Neural progenitor cell (in vitro differentiated cells): ENCODE measurements around the gene RNF41. TPM values are rescaled to one million over a fixed set of nuclear protein-coding genes. Genes with fewer than 3 reads are reported as not detected.

Source experiments
- DNase-seq: peaks from one replicate; pipeline ENCODE4 v3.0.0-alpha.2; 2016; ENCODE audit warnings: low spot score
- H2AFZ ChIP-seq: fragments of 200-600 bp; sonication (generic); replicated peaks from 2 replicates; pipeline ENCODE4 v1.6.1; 2016; ENCODE audit warnings: antibody characterized with exemption
- H3F3A ChIP-seq: fragments of 200-600 bp; sonication (generic); 2 replicates; pipeline ENCODE4 v1.6.1; 2016; ENCODE audit warnings: antibody characterized with exemption, low read depth
- H3K27ac ChIP-seq: fragments of 200-600 bp; sonication (generic); 2 replicates; pipeline ENCODE4 v1.5.1; 2016; ENCODE audit warnings: mild to moderate bottlenecking
- H3K27me3 ChIP-seq: fragments of 200-600 bp; sonication (generic); 2 replicates; pipeline ENCODE4 v1.6.1; 2016; ENCODE audit warnings: mild to moderate bottlenecking, moderate library complexity
- H3K36me3 ChIP-seq: fragments of 200-600 bp; sonication (generic); 2 replicates; pipeline ENCODE4 v1.5.1; 2016
- H3K4me1 ChIP-seq: fragments of 200-600 bp; sonication (generic); 2 replicates; pipeline ENCODE4 v1.6.1; 2016; ENCODE audit warnings: mixed run types
- H3K4me2 ChIP-seq: fragments of 200-600 bp; sonication (generic); 2 replicates; pipeline ENCODE4 v1.6.1; 2016
- H3K4me3 ChIP-seq: fragments of 200-600 bp; sonication (generic); 2 replicates; pipeline ENCODE4 v1.5.1; 2016
- H3K79me2 ChIP-seq: fragments of 200-600 bp; sonication (generic); 2 replicates; pipeline ENCODE4 v1.6.1; 2016; ENCODE audit warnings: low read depth
- H3K9ac ChIP-seq: fragments of 200-600 bp; sonication (generic); 2 replicates; pipeline ENCODE4 v1.6.1; 2016
- H3K9me3 ChIP-seq: fragments of 200-600 bp; sonication (generic); 2 replicates; pipeline ENCODE4 v1.5.1; 2016; ENCODE audit warnings: low read depth
- H4K20me1 ChIP-seq: fragments of 200-600 bp; sonication (generic); 2 replicates; pipeline ENCODE4 v1.6.1; 2016; ENCODE audit warnings: low read depth
- H3K27ac Mint-ChIP-seq: 3 replicates; pipeline ENCODE4 v1.8.0; 2021; ENCODE audit warnings: mixed read lengths
- H3K27me3 Mint-ChIP-seq: 2 replicates; pipeline ENCODE4 v1.8.0; 2022; ENCODE audit warnings: low read depth, mild to moderate bottlenecking, inconsistent platforms, moderate library complexity, mixed read lengths; ENCODE audit not compliant: insufficient read depth
- H3K36me3 Mint-ChIP-seq: 3 replicates; pipeline ENCODE4 v1.8.0; 2021; ENCODE audit warnings: mixed read lengths
- H3K4me1 Mint-ChIP-seq: 3 replicates; pipeline ENCODE4 v1.8.0; 2021; ENCODE audit warnings: mixed read lengths
- H3K4me3 Mint-ChIP-seq: 3 replicates; pipeline ENCODE4 v1.8.0; 2021; ENCODE audit warnings: mild to moderate bottlenecking, moderate library complexity, mixed read lengths
- H3K9me3 Mint-ChIP-seq: 3 replicates; pipeline ENCODE4 v1.8.0; 2020; ENCODE audit warnings: mixed read lengths
- EZH2 ChIP-seq: fragments of 200-600 bp; sonication (generic); IDR thresholded peaks from 2 replicates; pipeline ENCODE4 v1.6.1; 2017; ENCODE audit warnings: antibody characterized with exemption, mild to moderate bottlenecking, moderate library complexity
- EZH2phosphoT487 ChIP-seq: fragments of 200-600 bp; sonication (generic); IDR thresholded peaks from 2 replicates; pipeline ENCODE4 v1.6.1; 2017; ENCODE audit warnings: antibody characterized with exemption
- total RNA-seq: library from RNA; depleted of rRNA; stranded (reverse); fragments of >200 nt; gene quantifications from 2 replicates; pipeline ENCODE4 v1.2.3, GENCODE V29; 2015; ENCODE audit warnings: low replicate concordance
- TF ChIP-seq, protein P1 (sequence below): fragments of 200-600 bp; sonication (generic); IDR thresholded peaks from 2 replicates; pipeline ENCODE4 v1.5.1; 2017; ENCODE audit warnings: antibody characterized with exemption, mild to moderate bottlenecking

The RNF41 gene
- total RNA-seq, 1 donor from 2014 or later = 52.1 TPM

DNA sequence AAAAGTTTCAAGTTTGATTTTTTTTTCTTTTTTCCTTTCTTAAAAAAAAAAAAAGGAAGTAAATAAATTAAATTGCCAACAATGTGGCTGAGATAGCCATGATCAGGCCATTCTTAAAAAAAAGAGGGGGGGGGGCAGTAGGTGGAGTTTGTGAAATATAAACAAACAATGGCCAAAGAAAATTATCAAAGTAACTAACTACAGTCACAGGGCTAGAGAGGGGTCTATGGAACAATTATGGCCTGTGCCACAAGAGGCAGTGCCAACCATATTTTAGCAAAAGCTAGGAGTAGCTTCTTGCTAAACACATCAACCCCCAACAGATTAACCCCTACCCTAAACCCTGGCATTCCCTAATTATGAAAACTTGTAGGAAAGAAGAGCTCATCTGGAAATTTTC, 16.3 kb downstream of the RNF41 start:
- no peak overlapping the region for H3K4me3 Mint-ChIP-seq
- H3K27ac Mint-ChIP-seq = no peak overlapping the region
- no peak overlapping the region for H3K27ac ChIP-seq
- H3K9me3 ChIP-seq = no peaks in the 10 kb centered on the region
- H4K20me1 ChIP-seq = no peaks in the 10 kb centered on the region
- peaks cover 24% of the 10 kb centered on the region for H3K36me3 Mint-ChIP-seq
- H3K4me1 ChIP-seq = no peaks in the 10 kb centered on the region
- no peaks in the 10 kb centered on the region for H3K79me2 ChIP-seq
- H3K9ac ChIP-seq = no peak overlapping the region
- no peaks in the 10 kb centered on the region for H3K27me3 Mint-ChIP-seq
- no peak overlapping the region for H2AFZ ChIP-seq
- H3K27me3 ChIP-seq = no peaks in the 10 kb centered on the region
- DNase-seq = no peak
- no peak for TF ChIP-seq EZH2
- TF ChIP-seq, protein P1, sequence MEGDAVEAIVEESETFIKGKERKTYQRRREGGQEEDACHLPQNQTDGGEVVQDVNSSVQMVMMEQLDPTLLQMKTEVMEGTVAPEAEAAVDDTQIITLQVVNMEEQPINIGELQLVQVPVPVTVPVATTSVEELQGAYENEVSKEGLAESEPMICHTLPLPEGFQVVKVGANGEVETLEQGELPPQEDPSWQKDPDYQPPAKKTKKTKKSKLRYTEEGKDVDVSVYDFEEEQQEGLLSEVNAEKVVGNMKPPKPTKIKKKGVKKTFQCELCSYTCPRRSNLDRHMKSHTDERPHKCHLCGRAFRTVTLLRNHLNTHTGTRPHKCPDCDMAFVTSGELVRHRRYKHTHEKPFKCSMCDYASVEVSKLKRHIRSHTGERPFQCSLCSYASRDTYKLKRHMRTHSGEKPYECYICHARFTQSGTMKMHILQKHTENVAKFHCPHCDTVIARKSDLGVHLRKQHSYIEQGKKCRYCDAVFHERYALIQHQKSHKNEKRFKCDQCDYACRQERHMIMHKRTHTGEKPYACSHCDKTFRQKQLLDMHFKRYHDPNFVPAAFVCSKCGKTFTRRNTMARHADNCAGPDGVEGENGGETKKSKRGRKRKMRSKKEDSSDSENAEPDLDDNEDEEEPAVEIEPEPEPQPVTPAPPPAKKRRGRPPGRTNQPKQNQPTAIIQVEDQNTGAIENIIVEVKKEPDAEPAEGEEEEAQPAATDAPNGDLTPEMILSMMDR = no peak
- TF ChIP-seq EZH2phosphoT487 = no peak
- H3K4me1 Mint-ChIP-seq = no peaks in the 10 kb centered on the region
- H3K36me3 ChIP-seq = peaks cover 4% of the 10 kb centered on the region
- no peaks in the 10 kb centered on the region for H3K9me3 Mint-ChIP-seq
- no peak overlapping the region for H3K4me3 ChIP-seq
- peaks cover 34% of the 10 kb centered on the region for H3F3A ChIP-seq
- no peak overlapping the region for H3K4me2 ChIP-seq

DNA sequence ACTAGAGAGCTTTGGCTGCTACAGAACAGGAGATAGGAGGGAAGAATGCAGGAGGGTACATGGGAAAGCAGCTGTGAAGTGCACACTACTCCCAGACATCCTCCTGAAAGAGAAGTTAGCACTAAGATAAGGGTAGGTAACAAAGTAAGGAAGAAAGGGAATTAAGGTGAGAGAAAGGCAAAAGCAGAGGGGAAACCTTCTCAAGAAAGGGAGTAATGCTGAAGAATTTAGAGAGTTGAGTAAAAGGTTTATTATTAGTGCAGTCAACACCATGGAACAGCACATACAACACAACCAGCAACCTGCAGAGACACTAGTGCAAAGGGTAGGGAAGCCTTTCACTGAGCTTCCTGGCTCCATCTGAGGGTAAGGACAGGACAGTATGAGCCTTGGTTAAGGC, 17.4 kb downstream of the RNF41 start:
- Mint-ChIP-seq H3K27me3 (no peaks in the 10 kb centered on the region), H3K36me3 (peaks cover 16% of the 10 kb centered on the region), H3K4me3 (no peak overlapping the region), H3K27ac (no peak overlapping the region), H3K9me3 (no peaks in the 10 kb centered on the region), H3K4me1 (no peaks in the 10 kb centered on the region)
- TF ChIP-seq, protein P1 = no peak
- TF ChIP-seq EZH2phosphoT487 (no peak), EZH2 (no peak)
- Histone ChIP-seq H2AFZ (no peak overlapping the region), H3K36me3 (no peaks in the 10 kb centered on the region), H3F3A (peaks cover 34% of the 10 kb centered on the region), H3K9ac (no peak overlapping the region), H3K27ac (no peak overlapping the region), H4K20me1 (no peaks in the 10 kb centered on the region), H3K4me2 (no peak overlapping the region), H3K27me3 (no peaks in the 10 kb centered on the region), H3K4me1 (no peaks in the 10 kb centered on the region), H3K4me3 (no peak overlapping the region), H3K79me2 (no peaks in the 10 kb centered on the region), H3K9me3 (no peaks in the 10 kb centered on the region)
- DNase-seq = no peak

DNA sequence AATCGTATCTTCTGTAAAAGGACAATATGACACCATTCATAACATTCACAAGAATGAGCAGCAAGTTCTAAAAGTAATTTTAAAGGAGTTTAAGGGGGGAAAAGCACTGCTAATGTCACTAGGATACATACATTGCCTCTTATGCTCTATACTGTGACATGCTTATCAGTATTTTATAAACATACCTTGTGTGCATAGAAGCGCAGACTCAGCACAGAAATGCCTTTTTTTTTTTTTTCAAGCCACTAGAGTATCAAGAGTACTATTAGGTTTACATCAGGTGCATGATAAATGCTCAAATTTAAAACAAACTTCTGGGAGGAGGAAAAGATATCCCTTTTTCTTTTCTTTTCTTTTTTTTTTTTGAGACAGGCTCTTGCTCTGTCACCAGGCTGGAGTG, 18.9 kb downstream of the RNF41 start:
- H3F3A ChIP-seq = peaks cover 30% of the 10 kb centered on the region
- DNase-seq = no peak
- no peak for TF ChIP-seq EZH2phosphoT487
- no peak for TF ChIP-seq EZH2
- TF ChIP-seq, protein P1 = no peak
- no peaks in the 10 kb centered on the region for H3K9me3 ChIP-seq
- H3K27ac Mint-ChIP-seq = no peak overlapping the region
- no peaks in the 10 kb centered on the region for H3K4me1 Mint-ChIP-seq
- no peaks in the 10 kb centered on the region for H3K27me3 Mint-ChIP-seq
- H2AFZ ChIP-seq = no peak overlapping the region
- no peak overlapping the region for H3K9ac ChIP-seq
- no peak overlapping the region for H3K4me3 ChIP-seq
- peak overlapping the region; percentile 6 for H3K27ac ChIP-seq
- H3K79me2 ChIP-seq = no peaks in the 10 kb centered on the region
- no peak overlapping the region for H3K4me3 Mint-ChIP-seq
- H4K20me1 ChIP-seq = no peaks in the 10 kb centered on the region
- H3K27me3 ChIP-seq = no peaks in the 10 kb centered on the region
- no peaks in the 10 kb centered on the region for H3K4me1 ChIP-seq
- H3K36me3 Mint-ChIP-seq = peaks cover 11% of the 10 kb centered on the region
- no peaks in the 10 kb centered on the region for H3K9me3 Mint-ChIP-seq
- no peak overlapping the region for H3K4me2 ChIP-seq
- no peaks in the 10 kb centered on the region for H3K36me3 ChIP-seq
